Activated CD8-positive, alpha-beta memory T cell treated with anti-CD3 and anti-CD28 coated beads for 48 hours (primary cell): Measurements from ENCODE around the gene MPST.

Experiments used
- DNase-seq, 3 experiments: peaks; one replicate each; pipeline ENCODE4 v3.0.0-alpha.2; 2020; ENCODE audit warnings: low read depth in 2 of 3, low spot score in 2 of 3

The MPST gene

GRCh38 chr22:37043828-37044538, 24.4 kb downstream of the MPST start:
- DNase-seq: no peak

DNA sequence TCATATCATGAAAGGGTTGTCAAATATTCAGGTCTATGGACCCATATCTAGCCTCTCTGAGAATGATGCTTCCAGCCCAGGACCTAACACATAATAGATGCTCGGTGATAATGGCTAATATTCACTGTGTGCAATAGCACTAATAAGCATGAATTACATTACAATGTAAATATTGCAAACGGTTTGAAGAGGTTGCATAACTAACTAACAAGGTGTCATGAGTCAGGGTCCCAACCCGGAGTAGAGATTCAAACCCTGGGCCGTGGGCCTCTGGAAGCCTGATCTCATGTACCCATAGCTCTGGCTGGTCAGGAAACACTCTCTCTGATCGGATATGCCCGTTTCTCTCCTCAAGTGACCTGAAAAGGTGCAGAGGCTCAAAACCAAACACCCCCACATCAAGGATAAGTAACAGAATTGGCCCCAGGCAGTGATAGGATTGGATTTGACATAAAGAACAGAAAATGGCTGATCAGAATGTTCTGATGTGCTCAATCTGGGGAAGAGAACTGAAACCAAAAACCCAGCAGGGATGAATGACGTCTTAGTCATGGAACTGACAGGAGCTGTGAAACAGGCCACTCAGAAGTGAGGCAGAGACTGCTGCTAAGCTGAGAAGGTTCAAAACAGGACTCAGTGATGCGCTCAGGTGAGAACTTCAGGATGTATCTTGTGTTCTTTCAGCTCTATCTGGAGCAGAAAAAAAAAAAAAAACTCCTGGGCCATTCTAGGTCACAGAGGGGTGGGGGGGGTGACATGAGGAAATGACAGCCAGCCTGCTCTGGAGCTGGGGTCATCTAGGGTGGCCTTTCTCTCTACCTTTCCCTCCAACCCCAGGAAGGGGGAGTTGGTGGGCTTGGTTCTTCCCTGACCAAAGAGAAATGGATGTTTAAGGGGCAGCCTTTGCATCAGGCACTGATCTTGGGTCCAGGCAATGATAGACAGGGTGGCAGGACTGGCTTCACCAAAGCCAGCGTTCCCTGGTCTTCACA, 25.4 kb downstream of the MPST start:
- DNase-seq: no peak

GRCh38 chr22:37045958-37046357, 26.4 kb downstream of the MPST start:
- no peak for DNase-seq

GRCh38 chr22:37046589-37046988, 27.0 kb downstream of the MPST start:
- DNase-seq: no peak

DNA sequence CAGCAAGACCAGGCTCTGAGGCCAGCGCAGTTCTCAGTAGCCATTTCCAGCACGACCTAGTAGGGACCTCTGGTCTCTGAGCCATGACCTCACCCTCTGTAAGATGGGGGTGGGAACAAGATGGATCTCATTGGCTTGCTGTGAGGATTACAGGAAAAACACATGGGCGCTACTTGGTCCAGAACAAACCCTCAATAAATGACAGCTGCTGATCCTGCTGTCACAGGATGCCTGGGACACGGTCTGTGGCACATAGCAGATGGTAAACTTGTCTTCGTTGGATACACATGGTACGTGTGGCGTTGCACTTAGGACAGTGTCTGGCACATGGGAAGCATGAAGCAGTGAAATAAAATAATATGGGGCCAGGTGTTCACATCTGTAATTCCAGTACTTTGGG, 27.5 kb downstream of the MPST start:
- DNase-seq: no peak

DNA sequence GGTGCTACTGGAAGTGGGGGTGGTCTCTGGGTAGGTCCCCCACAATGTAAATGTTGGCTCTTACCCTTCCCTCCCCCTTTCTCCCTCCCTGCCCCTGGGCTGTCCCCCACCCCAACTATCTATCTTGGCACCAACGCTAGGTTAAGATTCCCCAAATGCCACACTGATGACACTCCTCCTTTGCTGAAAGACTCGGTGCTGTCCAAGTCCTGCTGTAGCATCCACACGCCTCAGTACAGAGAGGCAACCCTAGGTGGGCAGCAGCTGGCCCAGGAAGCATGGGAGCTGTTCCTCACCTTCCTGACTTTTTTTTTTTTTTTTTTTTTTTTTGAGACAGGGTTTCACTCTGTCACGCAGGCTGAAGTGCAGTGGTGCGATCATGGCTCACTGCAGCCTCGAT, 28.6 kb downstream of the MPST start:
- DNase-seq: no peak

DNA sequence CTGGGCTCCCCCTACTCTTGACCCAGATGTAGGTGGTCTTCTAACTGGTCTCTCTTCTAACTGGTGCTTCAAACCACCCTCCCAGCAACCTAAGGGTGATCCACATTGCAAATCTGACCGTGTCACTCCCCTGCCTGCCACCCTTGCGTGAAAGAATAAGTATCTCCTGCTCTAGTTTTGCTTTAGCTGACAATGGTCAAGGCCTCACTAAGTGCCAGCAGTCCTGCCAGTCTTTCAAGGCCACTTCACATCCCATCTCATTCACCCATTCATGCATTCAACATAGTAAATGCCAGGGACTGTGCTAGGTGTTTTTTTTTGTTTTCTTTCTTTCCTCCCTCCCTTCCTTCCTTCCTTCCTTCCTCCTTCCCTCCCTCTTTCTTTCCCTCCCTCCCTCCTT, 29.7 kb downstream of the MPST start:
- no peak for DNase-seq

- no peak for DNase-seq
Measured at GRCh38 chr22:37050913-37051312, 31.4 kb downstream of the MPST start.

- peak; percentile 43 to 65 (median 56) for DNase-seq
Measured at GRCh38 chr22:37051391-37052385, 32.1 kb downstream of the MPST start, which contains the start of gene KCTD17. Gene KCTD17 (plus strand): TSS chr22:37051742. CDS start chr22:37051761, 19 bp downstream.

- no peak for DNase-seq
Measured at GRCh38 chr22:37052386-37053309, 33.1 kb downstream of the MPST start.

DNA sequence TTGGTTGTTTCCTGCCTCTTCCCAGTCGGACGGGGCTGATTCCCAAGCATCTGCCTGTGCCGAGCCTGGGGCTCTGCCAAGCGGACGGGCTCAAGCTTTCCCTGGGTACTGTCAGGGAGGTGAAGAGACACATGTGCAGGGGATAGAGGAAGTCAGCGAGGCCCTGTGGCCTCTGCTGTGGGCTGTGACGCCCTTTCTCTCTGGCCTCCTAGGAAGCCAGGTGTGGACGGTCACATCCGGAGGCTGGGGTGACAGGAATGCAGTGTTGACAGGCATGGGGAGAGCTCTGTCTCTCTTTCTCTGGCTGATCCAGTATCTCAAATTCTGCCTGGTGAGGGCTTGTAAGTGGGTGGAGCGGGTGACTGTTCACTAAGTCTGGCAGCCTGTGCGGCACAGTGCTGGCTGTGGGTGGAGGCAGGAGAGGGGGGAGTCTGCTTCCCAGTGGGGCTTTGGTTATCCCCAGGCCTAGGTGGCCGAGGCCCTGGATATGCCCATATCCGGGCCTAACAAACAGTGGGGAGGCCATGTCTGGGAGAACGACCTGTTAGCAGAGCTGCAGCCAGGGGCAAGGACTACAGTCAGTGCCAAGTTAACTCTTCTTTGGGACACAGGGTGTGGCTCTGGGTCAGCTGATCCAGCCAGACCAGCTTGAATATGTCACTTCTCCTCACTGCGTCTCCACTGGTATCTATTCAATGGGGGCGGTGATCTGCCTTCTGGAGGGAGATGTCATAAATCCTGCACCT, 33.9 kb downstream of the MPST start:
- DNase-seq: no peak

- DNase-seq: no peak
Measured at GRCh38 chr22:37054056-37054395, 34.5 kb downstream of the MPST start.

- DNase-seq: no peak
Measured at GRCh38 chr22:37054600-37055365, 35.2 kb downstream of the MPST start.

DNA sequence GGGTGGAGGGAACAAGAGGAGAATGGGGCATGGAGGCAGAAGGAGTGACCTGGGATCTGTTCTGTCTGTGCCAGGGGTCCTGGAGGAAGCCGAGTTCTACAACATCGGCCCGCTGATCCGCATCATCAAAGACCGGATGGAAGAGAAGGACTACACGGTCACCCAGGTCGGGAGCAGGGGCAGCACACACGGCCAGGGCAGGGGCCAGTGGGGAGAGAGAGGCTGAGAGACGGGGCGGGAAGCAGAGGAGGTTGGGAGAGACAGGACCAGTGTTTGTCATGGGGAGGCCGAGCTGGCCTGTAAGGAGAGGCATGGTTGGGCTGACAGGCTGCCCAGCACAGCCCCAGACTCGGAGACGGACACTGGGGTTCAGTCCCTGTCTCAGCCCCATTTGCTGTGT, 36.7 kb downstream of the MPST start:
- no peak for DNase-seq

DNA sequence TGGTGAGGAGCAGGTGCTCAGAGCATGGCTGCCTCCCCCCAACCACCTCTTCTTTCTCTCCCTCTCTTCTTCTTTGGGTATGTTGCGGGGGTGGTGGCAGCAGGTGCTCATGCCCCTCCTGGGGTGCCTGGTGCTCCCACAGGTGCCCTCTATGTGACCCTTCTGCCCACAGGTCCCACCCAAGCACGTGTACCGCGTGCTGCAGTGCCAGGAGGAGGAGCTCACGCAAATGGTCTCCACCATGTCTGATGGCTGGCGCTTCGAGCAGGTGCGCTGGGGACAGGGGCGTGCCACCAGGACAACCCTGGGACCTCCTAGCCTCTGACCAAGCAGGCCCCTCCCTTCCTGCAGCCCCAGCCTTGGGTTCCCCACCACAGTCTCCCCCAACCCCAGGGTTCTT, 37.7 kb downstream of the MPST start:
- DNase-seq: no peak

GRCh38 chr22:37057796-37058510, 38.4 kb downstream of the MPST start:
- no peak for DNase-seq

DNA sequence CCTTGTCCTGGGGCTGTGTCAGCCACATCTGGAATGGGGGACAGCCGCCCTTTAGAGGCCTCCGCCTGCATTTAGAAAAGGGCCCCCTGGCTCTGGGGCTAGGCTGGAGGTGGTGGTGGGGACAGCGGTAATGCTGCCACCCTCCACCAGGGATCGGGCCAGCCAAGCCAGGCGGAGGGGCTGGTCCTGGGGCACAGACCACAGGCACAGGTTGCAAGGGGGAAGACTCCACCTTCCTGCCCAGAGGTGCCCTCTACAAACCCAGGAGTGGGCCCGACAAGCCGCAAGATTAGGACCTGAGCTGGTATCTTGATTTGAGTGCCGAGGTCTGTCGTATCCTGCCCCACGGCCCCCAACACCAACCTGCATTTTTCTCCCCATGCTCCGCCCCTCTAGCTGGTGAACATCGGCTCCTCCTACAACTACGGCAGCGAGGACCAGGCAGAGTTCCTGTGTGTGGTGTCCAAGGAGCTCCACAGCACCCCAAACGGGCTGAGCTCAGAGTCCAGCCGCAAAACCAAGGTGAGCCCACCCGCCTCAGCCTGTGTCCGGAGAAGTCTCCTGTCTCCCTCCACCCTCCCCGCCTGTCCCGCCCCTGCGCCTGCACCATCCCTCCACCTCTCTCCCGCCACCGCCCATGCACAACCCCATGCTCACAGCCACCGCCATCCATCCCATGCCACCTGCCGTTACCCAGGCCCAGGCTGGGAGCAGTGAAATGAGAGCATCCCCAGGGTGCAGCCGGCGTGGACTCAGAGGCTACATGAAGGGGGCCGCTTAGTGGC, 39.6 kb downstream of the MPST start:
- no peak for DNase-seq
